Mammary epithelial cell (primary cell): ENCODE data around the gene LY6G5B.

Experiments used
- EZH2 ChIP-seq: IDR thresholded peaks from 2 replicates; pipeline ENCODE4 v1.6.1; 2012; ENCODE audit warnings: low read length, inconsistent platforms, borderline replicate concordance
- TF ChIP-seq, protein P1 (sequence below), 2 donors: IDR thresholded peaks in 1 of 2; conservative IDR thresholded peaks in 1 of 2; 2 replicates each; pipeline ENCODE4 v1.5.1; 2011 to 2012; ENCODE audit warnings: inconsistent platforms in 2 of 2, low read length in 2 of 2, mild to moderate bottlenecking in 2 of 2, control low read depth in 1 of 2, low read depth in 1 of 2; ENCODE audit not compliant: insufficient read depth in 1 of 2; ENCODE audit errors: extremely low read depth in 1 of 2

DNA sequence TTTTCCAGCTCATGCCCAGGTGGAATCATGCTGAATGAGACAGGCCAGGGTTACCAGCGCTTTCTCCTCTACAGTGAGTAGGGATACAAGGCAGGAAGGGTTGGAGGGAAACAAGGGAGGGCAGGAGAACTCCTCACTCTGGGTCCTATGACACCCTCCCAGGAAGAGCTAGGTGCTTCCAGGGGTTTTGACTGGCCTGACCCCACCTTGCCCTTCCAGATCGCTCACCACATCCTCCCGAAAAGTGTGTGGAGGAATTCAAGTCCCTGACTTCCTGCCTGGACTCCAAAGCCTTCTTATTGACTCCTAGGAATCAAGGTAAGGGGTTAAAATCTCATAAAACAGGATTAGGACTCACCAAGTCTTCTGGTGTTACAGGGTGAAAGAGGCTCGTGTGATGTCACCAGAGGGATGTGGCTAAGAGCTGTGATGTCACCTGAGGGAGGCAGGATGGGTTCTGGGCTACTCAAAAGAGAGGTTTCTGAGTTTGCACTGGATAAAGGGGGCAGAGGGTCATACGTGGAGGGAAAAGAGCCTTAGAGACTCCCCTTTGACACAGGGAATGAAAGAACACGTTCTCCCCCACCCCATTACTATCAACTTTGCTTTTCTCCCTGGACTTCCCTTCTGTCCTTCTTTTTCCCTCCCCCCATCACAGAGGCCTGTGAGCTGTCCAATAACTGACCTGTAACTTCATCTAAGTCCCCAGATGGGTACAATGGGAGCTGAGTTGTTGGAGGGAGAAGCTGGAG, 12.2 kb upstream of the LY6G5B start:
- TF ChIP-seq, protein P1, sequence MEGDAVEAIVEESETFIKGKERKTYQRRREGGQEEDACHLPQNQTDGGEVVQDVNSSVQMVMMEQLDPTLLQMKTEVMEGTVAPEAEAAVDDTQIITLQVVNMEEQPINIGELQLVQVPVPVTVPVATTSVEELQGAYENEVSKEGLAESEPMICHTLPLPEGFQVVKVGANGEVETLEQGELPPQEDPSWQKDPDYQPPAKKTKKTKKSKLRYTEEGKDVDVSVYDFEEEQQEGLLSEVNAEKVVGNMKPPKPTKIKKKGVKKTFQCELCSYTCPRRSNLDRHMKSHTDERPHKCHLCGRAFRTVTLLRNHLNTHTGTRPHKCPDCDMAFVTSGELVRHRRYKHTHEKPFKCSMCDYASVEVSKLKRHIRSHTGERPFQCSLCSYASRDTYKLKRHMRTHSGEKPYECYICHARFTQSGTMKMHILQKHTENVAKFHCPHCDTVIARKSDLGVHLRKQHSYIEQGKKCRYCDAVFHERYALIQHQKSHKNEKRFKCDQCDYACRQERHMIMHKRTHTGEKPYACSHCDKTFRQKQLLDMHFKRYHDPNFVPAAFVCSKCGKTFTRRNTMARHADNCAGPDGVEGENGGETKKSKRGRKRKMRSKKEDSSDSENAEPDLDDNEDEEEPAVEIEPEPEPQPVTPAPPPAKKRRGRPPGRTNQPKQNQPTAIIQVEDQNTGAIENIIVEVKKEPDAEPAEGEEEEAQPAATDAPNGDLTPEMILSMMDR (conservative IDR thresholded peaks at IDR 0.05 in 1 of 2, IDR thresholded peaks at IDR 0.05 in 1 of 2; ENCODE audit: extremely low read depth in 1 of 2, insufficient read depth in 1 of 2, low read depth in 1 of 2, low read length in 2 of 2): no peak
- no peak for TF ChIP-seq EZH2
